Measurements from ENCODE around the gene CGB2. TPM values are rescaled to one million over a fixed set of nuclear protein-coding genes. Genes with fewer than 3 reads are reported as not detected.
A peak's percentile ranks its signal among the peaks of the same experiment; 100 is the strongest.

CGB2 gene
- total and polyA plus RNA-seq, 2 of the 4 experiments (the other 2 are of a cell fraction) = not detected

- no peak for TF ChIP-seq FOS (IDR thresholded peaks at IDR 0.05; ENCODE audit: low read depth, low read length)
Observed at GRCh38 chr19:49016067-49016839, 15.4 kb upstream of the CGB2 start (continued).

- 80% methylated on average over 2 of the region's 17 CpGs; no CpG with 5 or more reads in 1 of the 2 experiments for WGBS, 2 experiments (ENCODE audit: extremely low coverage in 2 of 2, insufficient read length in 1 of 2)
- H2BK20ac ChIP-seq (ENCODE audit: low read depth, low read length) = no peak within 1 kb of the TSS
- peaks cover 31% of the 10 kb centered on the region for H3K36me3 ChIP-seq (ENCODE audit: control insufficient read depth, insufficient read depth, low read length)
- no peaks in the 10 kb centered on the region; the same call in 1 of the 2 replicates for H4K20me1 ChIP-seq (ENCODE audit: insufficient read depth, low read length)
- no peak within 1 kb of the TSS; the same call in 1 of the 2 replicates for H3K56ac ChIP-seq (ENCODE audit: extremely low read depth, insufficient read depth, low read length)
- H3K79me1 ChIP-seq (ENCODE audit: low read depth in 1 of 2, low read length in 2 of 2) = peaks cover 0 to 3% of the 10 kb centered on the region in 2 experiments; a peak in 1 of 4 replicates
- no peak for ATAC-seq (ENCODE audit: low read depth)
- H3K4me2 ChIP-seq (ENCODE audit: low read depth, low read length) = peak within 1 kb of the TSS; percentile 93
- TF ChIP-seq ELK1 (IDR thresholded peaks at IDR 0.05; ENCODE audit: borderline replicate concordance, low read depth, low read length) = no peak
- TF ChIP-seq CTCF (conservative IDR thresholded peaks at IDR 0.05; ENCODE audit: low read depth, low read length) = no peak
- no peak for TF ChIP-seq USF2 (IDR thresholded peaks at IDR 0.05; ENCODE audit: low read depth, low read length)
- no peak for TF ChIP-seq SMC3 (IDR thresholded peaks at IDR 0.05; ENCODE audit: low read depth, low read length)
- TF ChIP-seq CEBPB (IDR thresholded peaks at IDR 0.05; ENCODE audit: low read depth, low read length) = no peak
- no peak for TF ChIP-seq RFX5 (IDR thresholded peaks at IDR 0.05; ENCODE audit: low read depth, low read length)
- H2AFZ ChIP-seq (replicated peaks; ENCODE audit: low read length, poor library complexity) = peak within 1 kb of the TSS; percentile 78
- no peak within 1 kb of the TSS for H2BK120ac ChIP-seq (ENCODE audit: low read depth, low read length)
- H3K27me3 ChIP-seq (ENCODE audit: control insufficient read depth, insufficient read depth, low read length) = peaks cover 2% of the 10 kb centered on the region; the same call in 1 of the 2 replicates
- no peak within 1 kb of the TSS for H3K9ac ChIP-seq (ENCODE audit: low read depth, low read length)
- H2AK9ac ChIP-seq (replicated peaks; ENCODE audit: low read depth, low read length, poor library complexity) = peak within 1 kb of the TSS; percentile 60
- no peak within 1 kb of the TSS for H2AK5ac ChIP-seq (ENCODE audit: low read depth, low read length)
- H2BK15ac ChIP-seq (ENCODE audit: low read depth, low read length) = no peak within 1 kb of the TSS
- ChIA-PET CTCF (interaction anchor here (1.2 to 1.5 kb wide), 2 partner anchors 24 to 39 kb away, joined by 4 to 5 read pairs; partner anchors contain the start of genes GYS1 and RUVBL2), POLR2A (ENCODE audit: unreplicated experiment) (no interaction called here)
- dilution Hi-C loops (cut with HindIII; ENCODE audit: low sequenced_read_pairs, unreplicated experiment) (no loop called here), intact Hi-C loops (cut with micrococcal nuclease) (no loop called here), in situ Hi-C loops (cut with MboI; ENCODE audit: low sequenced_read_pairs) (no loop called here)
- H3K14ac ChIP-seq (replicated peaks; ENCODE audit: low read depth, low read length) = no peak within 1 kb of the TSS
- BruUV-seq (replicated peaks) = no TSS peak
- no peak within 1 kb of the TSS for H3K4ac ChIP-seq (ENCODE audit: low read depth, low read length)
- H4K91ac ChIP-seq (ENCODE audit: insufficient read depth, low read depth, low read length) = no peak within 1 kb of the TSS
- H4K8ac ChIP-seq (ENCODE audit: low read depth in 2 of 2, low read length in 2 of 2) = peak within 1 kb of the TSS in 1 of 2 experiments; percentile 67; a peak in 1 of 4 replicates
- H3K23ac ChIP-seq (ENCODE audit: low read depth, low read length) = no peak within 1 kb of the TSS
- H3K4me1 ChIP-seq (ENCODE audit: control insufficient read depth, insufficient read depth, low read length) = peaks cover 5% of the 10 kb centered on the region; the same call in 1 of the 2 replicates
- no peak within 1 kb of the TSS for H3K18ac ChIP-seq (ENCODE audit: low read depth, low read length)
- no peak within 1 kb of the TSS for H4K5ac ChIP-seq (ENCODE audit: low read depth, low read length)
- H3K9me3 ChIP-seq (ENCODE audit: control insufficient read depth, insufficient read depth, low read length) = no peaks in the 10 kb centered on the region
- DNase-seq = no peak
- no peak within 1 kb of the TSS for H2BK5ac ChIP-seq (ENCODE audit: low read depth, low read length, poor library complexity, severe bottlenecking)
- H3K27ac ChIP-seq (ENCODE audit: insufficient read depth, low read length) = no peak within 1 kb of the TSS
- peak within 1 kb of the TSS; percentile 32 for H3K4me3 ChIP-seq (ENCODE audit: insufficient read depth, low read depth, low read length)
- 0 out of 2 replicates have a peak, but pooled peaks cover 3% of the 10 kb centered on the region for H3K9me1 ChIP-seq (ENCODE audit: insufficient read depth, low read length)
Observed at GRCh38 chr19:49017041-49017665, 14.5 kb upstream of the CGB2 start, which contains the start of gene LHB. Gene LHB (minus strand): TSS chr19:49017091. CDS start chr19:49017081, 10 bp downstream.

Data from IMR-90 (cell line).